Subcutaneous abdominal adipose tissue (tissue), 5 donors: ENCODE results near the gene ITPR3.

Experiments used
- H3K27ac ChIP-seq: one replicate; pipeline ENCODE4 v1.7.0; 2013; ENCODE audit warnings: low read depth, mild to moderate bottlenecking, inconsistent platforms, low read length, moderate library complexity
- H3K27me3 ChIP-seq, 5 donors: one replicate each; pipeline ENCODE4 v1.7.0; 2013; ENCODE audit warnings: low read length in 5 of 5, inconsistent platforms in 1 of 5; ENCODE audit not compliant: control insufficient read depth in 5 of 5, insufficient read depth in 4 of 5
- H3K36me3 ChIP-seq, 5 donors: one replicate each; pipeline ENCODE4 v1.7.0; 2013; ENCODE audit warnings: low read length in 5 of 5; ENCODE audit not compliant: control insufficient read depth in 5 of 5, insufficient read depth in 5 of 5
- H3K4me1 ChIP-seq, 5 donors: one replicate each; pipeline ENCODE4 v1.7.0; 2013; ENCODE audit warnings: low read length in 5 of 5, mild to moderate bottlenecking in 3 of 5, moderate library complexity in 1 of 5; ENCODE audit not compliant: control insufficient read depth in 5 of 5, insufficient read depth in 5 of 5
- H3K4me3 ChIP-seq, 5 donors: one replicate each; pipeline ENCODE4 v1.7.0; 2013; ENCODE audit warnings: low read length in 5 of 5, low read depth in 1 of 5
- H3K9ac ChIP-seq, 5 donors: one replicate each; pipeline ENCODE4 v1.7.0; 2013; ENCODE audit warnings: low read length in 5 of 5, mild to moderate bottlenecking in 4 of 5, moderate library complexity in 3 of 5
- H3K9me3 ChIP-seq, 5 donors: one replicate each; pipeline ENCODE4 v1.7.0; 2013; ENCODE audit warnings: low read length in 5 of 5; ENCODE audit not compliant: control insufficient read depth in 5 of 5
- donor health status: healthy.
- donor health status: healthy.
- donor health status: healthy.
- donor health status: healthy.
- donor health status: healthy.

Gene ITPR3

GRCh38 chr6:33620856-33621710 is at the start of gene ITPR3:
Gene ITPR3 (plus strand): TSS chr6:33621322. CDS start chr6:33621603, 281 bp downstream.
- no peaks in the 10 kb centered on the region for H3K36me3 ChIP-seq
- no peaks in the 10 kb centered on the region for H3K9me3 ChIP-seq
- peak within 1 kb of the TSS; percentile 62 for H3K27ac ChIP-seq
- peaks cover 0 to 40% (median 25%) of the 10 kb centered on the region in 5 donors for H3K4me1 ChIP-seq
- H3K9ac ChIP-seq, result peak within 1 kb of the TSS; percentile 16 to 73 (median 66)
- peaks cover 0 to 13% (median 10%) of the 10 kb centered on the region in 5 donors for H3K27me3 ChIP-seq
- H3K4me3 ChIP-seq, result peak within 1 kb of the TSS; percentile 70 to 84 (median 75)

GRCh38 chr6:33571637-33572316 is 49.3 kb upstream of the ITPR3 start:
- Histone ChIP-seq H3K4me1 (peaks cover 0 to 20% (median 13%) of the 10 kb centered on the region in 5 donors), H3K27me3 (no peaks in the 10 kb centered on the region), H3K36me3 (peaks cover 3 to 32% (median 24%) of the 10 kb centered on the region in 5 donors), H3K9ac (peak overlapping the region in 4 of 5 donors; percentile 75 to 89 (median 80)), H3K4me3 (peak overlapping the region; percentile 86 to 98 (median 88)), H3K9me3 (no peaks in the 10 kb centered on the region), H3K27ac (peak overlapping the region; percentile 72)

GRCh38 chr6:33575211-33575610 is 45.9 kb upstream of the ITPR3 start:
- Histone ChIP-seq H3K27me3 (no peaks in the 10 kb centered on the region), H3K4me3 (no peak overlapping the region), H3K36me3 (peaks cover 3 to 43% (median 31%) of the 10 kb centered on the region in 5 donors), H3K27ac (no peak overlapping the region), H3K9me3 (no peaks in the 10 kb centered on the region), H3K4me1 (peaks cover 0 to 53% (median 40%) of the 10 kb centered on the region in 5 donors), H3K9ac (no peak overlapping the region)

GRCh38 chr6:33576668-33577067 is 44.5 kb upstream of the ITPR3 start:
- H3K9ac ChIP-seq, result peak overlapping the region in 3 of 5 donors; percentile 15 to 58 (median 28)
- peak overlapping the region in 3 of 5 donors; percentile 22 to 43 (median 36) for H3K4me3 ChIP-seq
- H3K36me3 ChIP-seq, result peaks cover 3 to 43% (median 31%) of the 10 kb centered on the region in 5 donors
- H3K27me3 ChIP-seq, result no peaks in the 10 kb centered on the region
- H3K4me1 ChIP-seq, result peaks cover 0 to 43% (median 32%) of the 10 kb centered on the region in 5 donors
- H3K9me3 ChIP-seq, result no peaks in the 10 kb centered on the region
- H3K27ac ChIP-seq, result peak overlapping the region; percentile 69

- H3K36me3 ChIP-seq, result peaks cover 3 to 42% (median 31%) of the 10 kb centered on the region in 5 donors
- peaks cover 0 to 39% (median 31%) of the 10 kb centered on the region in 5 donors for H3K4me1 ChIP-seq
- peak overlapping the region in 3 of 5 donors; percentile 15 to 43 (median 28) for H3K9ac ChIP-seq
- H3K9me3 ChIP-seq, result no peaks in the 10 kb centered on the region
- H3K4me3 ChIP-seq, result peak overlapping the region in 2 of 5 donors; percentile 22 to 36
- no peaks in the 10 kb centered on the region for H3K27me3 ChIP-seq
- H3K27ac ChIP-seq, result peak overlapping the region; percentile 82
Observed at GRCh38 chr6:33577106-33577535, 44.0 kb upstream of the ITPR3 start.

- H3K27me3 ChIP-seq, result no peaks in the 10 kb centered on the region
- peak overlapping the region in 2 of 5 donors; percentile 11 to 36 for H3K4me3 ChIP-seq
- H3K4me1 ChIP-seq, result peaks cover 0 to 39% (median 31%) of the 10 kb centered on the region in 5 donors
- H3K36me3 ChIP-seq, result peaks cover 3 to 38% (median 31%) of the 10 kb centered on the region in 5 donors
- H3K27ac ChIP-seq, result peak overlapping the region; percentile 82
- H3K9ac ChIP-seq, result peak overlapping the region in 2 of 5 donors; percentile 35 to 66
- H3K9me3 ChIP-seq, result no peaks in the 10 kb centered on the region
Observed at GRCh38 chr6:33577718-33578117, 43.4 kb upstream of the ITPR3 start.

GRCh38 chr6:33578164-33578563 is 43.0 kb upstream of the ITPR3 start:
- H3K36me3 ChIP-seq, result peaks cover 3 to 38% (median 31%) of the 10 kb centered on the region in 5 donors
- peak overlapping the region in 3 of 5 donors; percentile 35 to 75 (median 66) for H3K9ac ChIP-seq
- H3K9me3 ChIP-seq, result no peaks in the 10 kb centered on the region
- no peaks in the 10 kb centered on the region for H3K27me3 ChIP-seq
- peak overlapping the region in 2 of 5 donors; percentile 75 to 92 for H3K4me3 ChIP-seq
- H3K4me1 ChIP-seq, result peaks cover 0 to 39% (median 31%) of the 10 kb centered on the region in 5 donors
- peak overlapping the region; percentile 82 for H3K27ac ChIP-seq

GRCh38 chr6:33578588-33579011 is 42.5 kb upstream of the ITPR3 start:
- peak overlapping the region; percentile 22 to 92 (median 75) for H3K4me3 ChIP-seq

GRCh38 chr6:33579828-33580714 is 41.1 kb upstream of the ITPR3 start, which contains the start of gene BAK1:
Gene BAK1 (minus strand): TSS chr6:33580276. CDS start chr6:33577604, 2,672 bp downstream.
- Histone ChIP-seq H3K9me3 (no peaks in the 10 kb centered on the region), H3K27ac (peak within 1 kb of the TSS; percentile 82), H3K4me3 (peak within 1 kb of the TSS; percentile 75 to 93 (median 90)), H3K36me3 (peaks cover 0 to 22% (median 17%) of the 10 kb centered on the region in 5 donors), H3K4me1 (peaks cover 0 to 39% (median 31%) of the 10 kb centered on the region in 5 donors), H3K27me3 (no peaks in the 10 kb centered on the region), H3K9ac (peak within 1 kb of the TSS; percentile 75 to 98 (median 95))

More at GRCh38 chr6:33578588-33579011, 42.5 kb upstream of the ITPR3 start:
- Histone ChIP-seq H3K36me3 (peaks cover 3 to 36% (median 31%) of the 10 kb centered on the region in 5 donors), H3K27me3 (no peaks in the 10 kb centered on the region), H3K27ac (peak overlapping the region; percentile 82), H3K9ac (peak overlapping the region in 3 of 5 donors; percentile 13 to 75 (median 66)), H3K9me3 (no peaks in the 10 kb centered on the region), H3K4me1 (peaks cover 0 to 39% (median 31%) of the 10 kb centered on the region in 5 donors)
